GM12891 (cell line): ENCODE data around the gene FRMPD4.

Source experiments
- POLR2A ChIP-seq: IDR thresholded peaks from 2 replicates; pipeline ENCODE4 v1.6.1; 2011; ENCODE audit warnings: low read depth, low read length, control low read depth
- POLR2AphosphoS5 ChIP-seq: IDR thresholded peaks from 2 replicates; pipeline ENCODE4 v1.6.1; 2011; ENCODE audit warnings: low read depth, low read length, control low read depth
- POU2F2 ChIP-seq: IDR thresholded peaks from 2 replicates; pipeline ENCODE4 v1.6.1; 2011; ENCODE audit warnings: low read depth, mild to moderate bottlenecking, control low read depth, low read length, moderate library complexity
- TAF1 ChIP-seq: IDR thresholded peaks from 2 replicates; pipeline ENCODE4 v1.6.1; 2011; ENCODE audit warnings: low read depth, low read length, control low read depth

DNA sequence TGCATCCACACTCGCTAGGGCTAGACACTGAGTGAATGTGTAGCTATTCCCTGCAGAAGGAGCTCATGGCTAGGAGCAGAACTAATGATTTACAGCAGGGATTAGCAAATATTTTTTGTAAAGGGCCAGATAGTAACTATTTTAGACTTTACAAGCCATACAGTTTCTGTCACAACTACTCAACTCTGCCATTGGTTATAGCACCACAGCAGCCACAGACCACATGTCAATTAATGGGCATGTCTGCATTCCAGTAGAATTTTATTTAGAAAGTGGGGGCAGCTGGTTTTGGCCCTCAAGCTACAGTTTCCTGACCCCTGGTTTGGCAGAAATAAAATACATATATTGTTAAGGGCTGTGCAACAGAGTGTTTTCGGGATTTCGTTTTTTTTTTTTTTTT is 192.6 kb downstream of the FRMPD4 start:
- TF ChIP-seq POLR2AphosphoS5 (no peak), POLR2A (no peak), POU2F2 (no peak), TAF1 (no peak)
